Measurements from ENCODE around the gene TMEM263. TPM values are rescaled to one million over a fixed set of nuclear protein-coding genes. Genes with fewer than 3 reads are reported as not detected.
"Not testable (repeated sequence)": the region's sequence is repeated elsewhere in the genome, so short reads cannot be mapped to it uniquely, and the experiment has no call there.

TMEM263 gene
- total and polyA plus RNA-seq, 5 experiments from 2014 or later = 38.7 to 54.7 (median 47.2) TPM

GRCh38 chr12:106919910-106920544 is 35.7 kb upstream of the TMEM263 start:
- POLR2A ChIA-PET = no interaction called here
- H3K36me3 Mint-ChIP-seq = peaks cover 0 to 6% (median 0%) of the 10 kb centered on the region in 3 donors
- peaks cover 2 to 58% (median 6%) of the 10 kb centered on the region in 5 donors for H3K27me3 Mint-ChIP-seq
- H3K4me1 Mint-ChIP-seq = peaks cover 8 to 15% (median 9%) of the 10 kb centered on the region in 4 donors
- H3K4me3 Mint-ChIP-seq = no peak overlapping the region
- peak in 5 of 10 donors; percentile 9 to 53 (median 44) for DNase-seq
- H3K9me3 Mint-ChIP-seq = peaks cover 0 to 11% (median 5%) of the 10 kb centered on the region in 9 donors
- no peak overlapping the region for H3K27ac Mint-ChIP-seq
- ATAC-seq = no peak

DNA sequence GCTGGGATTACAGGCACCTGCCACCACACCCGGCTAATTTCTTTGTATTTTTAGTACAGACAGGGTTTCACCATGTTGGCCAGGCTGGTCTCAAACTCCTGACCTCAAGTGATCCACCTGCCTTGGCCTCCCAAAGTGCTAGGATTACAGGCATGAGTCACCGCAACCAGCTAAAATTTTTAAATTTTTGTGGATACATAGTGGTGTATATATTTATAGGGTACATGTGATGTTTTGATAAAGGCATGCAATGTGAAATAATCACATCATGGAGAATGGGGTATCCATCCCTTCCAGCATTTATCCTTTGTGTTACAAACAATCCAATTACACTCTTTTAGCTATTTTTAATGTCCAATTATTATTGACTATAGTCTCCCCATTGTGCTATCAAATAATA is 33.7 kb upstream of the TMEM263 start:
- H3K4me3 Mint-ChIP-seq, ATAC-seq, DNase-seq, H3K27ac Mint-ChIP-seq, POLR2A ChIA-PET, H3K36me3 Mint-ChIP-seq, H3K4me1 Mint-ChIP-seq: not testable (repeated sequence)
- Mint-ChIP-seq H3K9me3 (peaks cover 0 to 11% (median 5%) of the 10 kb centered on the region in 9 donors), H3K27me3 (peaks cover 2 to 55% (median 8%) of the 10 kb centered on the region in 5 donors)

- H3K4me1 Mint-ChIP-seq, H3K36me3 Mint-ChIP-seq, H3K4me3 Mint-ChIP-seq, ATAC-seq, H3K27ac Mint-ChIP-seq, DNase-seq, POLR2A ChIA-PET: not testable (repeated sequence)
- peaks cover 2 to 59% (median 6%) of the 10 kb centered on the region in 5 donors for H3K27me3 Mint-ChIP-seq
- H3K9me3 Mint-ChIP-seq = peaks cover 0 to 11% (median 5%) of the 10 kb centered on the region in 9 donors
These were observed 32.1 kb upstream of the TMEM263 start for GRCh38 chr12:106923594-106923993.

DNA sequence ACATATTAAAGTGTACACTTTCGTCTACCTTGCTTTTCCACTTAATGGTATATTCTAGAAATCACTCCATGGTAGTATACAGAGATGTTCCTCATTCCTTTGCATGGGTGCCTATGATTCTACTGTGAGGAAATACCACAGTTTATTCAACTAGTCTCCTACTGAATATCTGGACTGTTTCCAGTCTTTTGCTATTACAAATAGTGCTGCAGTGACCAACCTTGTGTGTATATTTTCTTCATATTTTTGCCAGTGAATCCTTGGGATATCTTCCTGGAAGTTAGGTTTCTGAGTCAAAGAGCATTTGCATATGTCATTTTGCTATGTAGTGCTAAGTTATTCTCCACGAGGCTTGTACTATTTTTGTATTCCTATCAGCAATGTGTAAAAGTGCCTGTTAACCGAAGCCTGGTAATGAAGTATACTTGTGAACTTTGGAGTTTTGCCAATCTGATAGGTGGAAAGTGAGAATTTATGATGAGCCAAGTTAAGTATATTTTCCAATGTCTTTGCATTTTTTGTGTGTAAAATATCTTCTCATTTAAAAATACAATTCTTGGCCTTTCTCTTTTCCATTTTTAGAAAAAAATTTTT is 31.3 kb upstream of the TMEM263 start:
- POLR2A ChIA-PET = no interaction called here
- Mint-ChIP-seq H3K36me3 (peaks cover 0 to 6% (median 0%) of the 10 kb centered on the region in 3 donors), H3K27ac (no peak overlapping the region), H3K9me3 (peaks cover 0 to 11% (median 5%) of the 10 kb centered on the region in 9 donors), H3K27me3 (peaks cover 1 to 58% (median 9%) of the 10 kb centered on the region in 5 donors), H3K4me3 (no peak overlapping the region), H3K4me1 (peaks cover 0 to 5% (median 1%) of the 10 kb centered on the region in 4 donors)
- no peak for DNase-seq
- ATAC-seq = no peak

DNA sequence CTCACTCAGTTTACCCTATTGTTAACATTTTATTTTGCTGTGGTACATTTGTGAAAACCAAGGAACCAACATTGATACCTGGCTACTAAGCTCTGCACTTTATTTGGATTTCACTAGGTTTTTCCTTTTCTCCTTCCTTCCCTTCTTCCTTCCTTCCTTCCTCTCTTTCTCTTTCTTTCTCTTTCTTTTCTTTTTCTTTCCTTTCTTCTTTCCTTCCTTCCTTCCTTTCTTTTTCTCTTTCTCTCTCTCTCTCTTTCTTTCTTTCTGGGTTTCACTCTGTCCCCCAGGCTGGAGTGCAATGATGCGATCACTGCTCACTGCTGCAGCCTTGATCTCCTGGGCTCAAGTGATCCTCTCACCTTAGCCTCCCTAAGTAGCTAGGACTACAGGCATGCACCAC is 29.1 kb upstream of the TMEM263 start:
- Mint-ChIP-seq H3K4me3 (no peak overlapping the region), H3K27me3 (peaks cover 6 to 62% (median 13%) of the 10 kb centered on the region in 5 donors), H3K4me1 (no peaks in the 10 kb centered on the region), H3K36me3 (peaks cover 0 to 6% (median 0%) of the 10 kb centered on the region in 3 donors), H3K27ac (no peak overlapping the region), H3K9me3 (peaks cover 0 to 11% (median 5%) of the 10 kb centered on the region in 9 donors)
- POLR2A ChIA-PET = no interaction called here
- DNase-seq = no peak
- no peak for ATAC-seq

- POLR2A ChIA-PET = no interaction called here
- peak overlapping the region in 1 of 10 donors; percentile 72 for H3K27ac Mint-ChIP-seq
- DNase-seq = no peak
- no peaks in the 10 kb centered on the region for H3K4me1 Mint-ChIP-seq
- no peak for ATAC-seq
- H3K9me3 Mint-ChIP-seq = no peaks in the 10 kb centered on the region
- no peak overlapping the region for H3K4me3 Mint-ChIP-seq
- peaks cover 6 to 42% (median 14%) of the 10 kb centered on the region in 5 donors for H3K27me3 Mint-ChIP-seq
- H3K36me3 Mint-ChIP-seq = no peaks in the 10 kb centered on the region
These were observed 21.4 kb upstream of the TMEM263 start for GRCh38 chr12:106934277-106934676.

DNA sequence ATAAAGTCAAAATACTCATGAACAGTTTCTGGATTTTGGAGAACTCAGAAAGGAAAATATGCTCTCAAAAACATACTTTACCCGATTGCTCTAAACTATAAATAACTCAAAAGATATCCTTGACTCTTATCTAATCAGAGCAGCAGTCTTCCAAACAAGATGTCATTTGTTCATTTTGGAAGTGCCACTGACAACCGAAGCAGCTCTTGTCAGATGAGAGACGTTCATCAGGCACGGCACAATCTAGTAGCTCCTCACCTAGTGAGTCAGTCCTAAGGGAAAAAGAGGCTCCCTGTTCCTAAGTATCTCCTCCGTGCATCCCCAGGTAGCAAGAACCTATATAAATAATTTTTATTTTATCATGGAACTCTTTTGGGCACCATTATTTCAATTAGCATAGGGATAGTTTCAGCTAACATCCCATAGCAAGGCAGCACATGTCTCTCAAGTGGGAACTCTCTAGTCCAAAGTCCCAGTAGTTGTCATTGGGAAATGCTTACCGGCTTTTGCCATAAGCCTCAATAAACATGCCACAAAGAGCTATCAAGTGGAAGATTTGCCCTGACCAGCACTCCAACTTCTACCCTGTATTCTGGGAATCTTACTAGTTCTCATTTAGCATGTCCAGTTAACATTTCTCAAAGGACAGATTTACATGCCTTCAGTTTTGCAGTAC is 14.1 kb upstream of the TMEM263 start:
- DNase-seq = no peak
- Mint-ChIP-seq H3K27me3 (peaks cover 0 to 8% (median 0%) of the 10 kb centered on the region in 5 donors), H3K27ac (peak overlapping the region in 1 of 10 donors; percentile 26), H3K4me3 (no peak overlapping the region), H3K4me1 (no peaks in the 10 kb centered on the region), H3K36me3 (peaks cover 0 to 2% (median 0%) of the 10 kb centered on the region in 3 donors), H3K9me3 (peaks cover 0 to 2% (median 0%) of the 10 kb centered on the region in 9 donors)
- POLR2A ChIA-PET = no interaction called here
- no peak for ATAC-seq

DNA sequence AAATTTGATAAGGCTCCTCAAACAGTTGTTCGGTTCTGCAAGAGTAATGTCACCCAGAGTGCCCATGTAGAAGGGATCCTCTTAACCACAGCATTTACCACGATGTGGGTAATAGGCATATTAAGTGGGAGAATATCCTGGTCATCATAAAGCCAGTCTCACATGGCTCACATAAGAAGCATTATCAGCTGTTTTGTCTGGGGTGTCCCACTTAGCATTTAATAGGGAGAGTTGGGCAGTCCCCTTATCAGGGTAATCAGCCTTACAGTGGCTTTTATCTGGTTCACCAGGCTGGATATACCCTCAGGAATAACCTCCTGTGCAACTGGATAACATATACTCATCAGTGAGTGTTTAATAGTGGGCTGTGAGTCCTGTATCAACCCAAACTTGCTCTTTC is 12.9 kb upstream of the TMEM263 start:
- peaks cover 0 to 2% (median 0%) of the 10 kb centered on the region in 3 donors for H3K36me3 Mint-ChIP-seq
- DNase-seq (no peak), ATAC-seq (no peak)
- no peak overlapping the region for H3K27ac Mint-ChIP-seq
- POLR2A ChIA-PET = interaction anchor here (0.7 kb wide), 1 partner anchor 11 kb away, joined by 3 read pairs; no protein-coding TSS in a partner anchor
- H3K4me1 Mint-ChIP-seq = no peaks in the 10 kb centered on the region
- no peak overlapping the region for H3K4me3 Mint-ChIP-seq
- peaks cover 0 to 9% (median 0%) of the 10 kb centered on the region in 5 donors for H3K27me3 Mint-ChIP-seq
- peaks cover 0 to 2% (median 0%) of the 10 kb centered on the region in 9 donors for H3K9me3 Mint-ChIP-seq

DNA sequence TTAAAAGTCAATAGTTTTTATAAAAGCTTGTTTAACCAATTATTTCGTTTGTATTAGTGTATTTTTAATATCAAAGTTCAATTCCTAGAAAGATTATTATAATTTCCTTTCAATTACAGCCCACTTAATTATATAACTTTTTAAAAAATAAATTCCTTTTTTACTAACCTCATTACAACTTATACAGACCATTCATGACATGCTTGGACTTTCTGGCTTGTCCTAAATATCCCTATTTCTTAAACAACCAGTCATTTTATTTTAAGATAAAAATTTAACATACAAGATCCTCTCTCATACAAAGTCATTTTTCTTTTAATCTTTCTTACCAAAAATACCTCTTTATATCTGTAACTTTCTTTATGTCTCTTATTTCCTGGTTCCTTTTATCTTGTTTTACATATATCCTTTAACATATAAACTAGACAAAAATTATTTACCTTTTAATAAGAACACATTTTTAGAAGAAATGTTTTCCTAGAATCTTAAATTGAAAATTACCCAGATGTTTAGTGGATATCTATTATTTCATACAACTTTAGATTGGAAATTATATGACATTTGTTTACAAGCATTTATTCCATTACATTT is 10.4 kb upstream of the TMEM263 start:
- Mint-ChIP-seq H3K4me1 (no peaks in the 10 kb centered on the region), H3K9me3 (peaks cover 0 to 15% (median 8%) of the 10 kb centered on the region in 9 donors), H3K27ac (no peak overlapping the region), H3K4me3 (no peak overlapping the region), H3K27me3 (peaks cover 0 to 11% (median 0%) of the 10 kb centered on the region in 5 donors), H3K36me3 (peaks cover 0 to 10% (median 6%) of the 10 kb centered on the region in 3 donors)
- DNase-seq (no peak), ATAC-seq (no peak)
- POLR2A ChIA-PET = no interaction called here

DNA sequence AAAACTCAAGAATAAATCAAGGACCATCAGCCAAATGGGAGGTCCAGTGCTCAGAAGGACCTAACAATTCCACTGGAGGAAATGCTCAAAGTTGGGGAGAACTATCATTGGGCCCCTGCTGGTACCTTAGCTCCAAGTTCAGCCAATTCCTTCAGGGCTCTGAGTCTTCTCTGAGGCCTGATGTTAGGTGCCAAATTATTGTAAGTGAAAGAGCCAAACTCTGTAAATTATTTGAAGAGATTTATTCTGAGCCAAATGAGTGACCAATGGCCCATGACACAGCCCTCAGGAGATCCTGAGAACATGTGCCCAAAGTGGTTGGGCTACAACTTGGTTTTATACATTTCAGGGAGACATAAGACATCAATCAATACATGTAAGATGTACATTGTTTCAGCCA is 8.2 kb upstream of the TMEM263 start:
- peaks cover 0 to 11% (median 0%) of the 10 kb centered on the region in 5 donors for H3K27me3 Mint-ChIP-seq

DNA sequence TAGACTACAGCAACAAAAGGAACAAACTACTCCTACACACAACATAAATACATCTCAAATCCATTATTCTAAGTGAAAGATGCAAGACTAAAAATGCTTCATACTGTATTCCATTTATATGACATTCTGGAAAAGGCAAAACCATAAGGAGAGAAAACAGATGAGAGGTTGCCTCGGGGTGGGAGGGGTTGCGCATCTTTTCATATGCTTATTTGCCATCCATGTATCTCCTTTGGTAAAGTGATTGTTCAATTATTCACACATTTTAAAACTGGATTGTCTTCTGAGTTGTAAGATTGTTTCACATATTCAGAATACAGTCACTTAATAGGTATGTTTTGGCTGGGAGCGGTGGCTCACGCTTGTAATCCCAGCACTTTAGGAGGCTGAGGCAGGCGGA is 5.1 kb upstream of the TMEM263 start:
- POLR2A ChIA-PET = no interaction called here
- Mint-ChIP-seq H3K27ac (peak overlapping the region in 2 of 10 donors; percentile 5 to 36), H3K27me3 (peaks cover 0 to 9% (median 0%) of the 10 kb centered on the region in 5 donors), H3K4me1 (peaks cover 3 to 13% (median 8%) of the 10 kb centered on the region in 4 donors), H3K4me3 (no peak overlapping the region), H3K36me3 (peaks cover 0 to 10% (median 4%) of the 10 kb centered on the region in 3 donors), H3K9me3 (peaks cover 0 to 15% (median 7%) of the 10 kb centered on the region in 9 donors)
- ATAC-seq = no peak
- no peak for DNase-seq

More for the DNA sequence above, 8.2 kb upstream of the TMEM263 start:
- Mint-ChIP-seq H3K27ac (peak overlapping the region in 1 of 10 donors; percentile 40), H3K9me3 (peaks cover 0 to 15% (median 8%) of the 10 kb centered on the region in 9 donors), H3K36me3 (peaks cover 0 to 10% (median 6%) of the 10 kb centered on the region in 3 donors), H3K4me1 (peaks cover 0 to 6% (median 2%) of the 10 kb centered on the region in 4 donors), H3K4me3 (no peak overlapping the region)
- no peak for ATAC-seq
- POLR2A ChIA-PET = no interaction called here
- no peak for DNase-seq

Data from naive thymus-derived CD8-positive, alpha-beta T cell (primary cell).